HG03520 (cell line): ENCODE results near the gene C19orf53.

Experiments used
- ATAC-seq: cut with Tn5 transposase; IDR thresholded peaks from one replicate; pipeline ENCODE4 v1.9.1; 2021; ENCODE audit warnings: mild to moderate bottlenecking, moderate library complexity; ENCODE audit not compliant: unreplicated experiment

Gene C19orf53

DNA sequence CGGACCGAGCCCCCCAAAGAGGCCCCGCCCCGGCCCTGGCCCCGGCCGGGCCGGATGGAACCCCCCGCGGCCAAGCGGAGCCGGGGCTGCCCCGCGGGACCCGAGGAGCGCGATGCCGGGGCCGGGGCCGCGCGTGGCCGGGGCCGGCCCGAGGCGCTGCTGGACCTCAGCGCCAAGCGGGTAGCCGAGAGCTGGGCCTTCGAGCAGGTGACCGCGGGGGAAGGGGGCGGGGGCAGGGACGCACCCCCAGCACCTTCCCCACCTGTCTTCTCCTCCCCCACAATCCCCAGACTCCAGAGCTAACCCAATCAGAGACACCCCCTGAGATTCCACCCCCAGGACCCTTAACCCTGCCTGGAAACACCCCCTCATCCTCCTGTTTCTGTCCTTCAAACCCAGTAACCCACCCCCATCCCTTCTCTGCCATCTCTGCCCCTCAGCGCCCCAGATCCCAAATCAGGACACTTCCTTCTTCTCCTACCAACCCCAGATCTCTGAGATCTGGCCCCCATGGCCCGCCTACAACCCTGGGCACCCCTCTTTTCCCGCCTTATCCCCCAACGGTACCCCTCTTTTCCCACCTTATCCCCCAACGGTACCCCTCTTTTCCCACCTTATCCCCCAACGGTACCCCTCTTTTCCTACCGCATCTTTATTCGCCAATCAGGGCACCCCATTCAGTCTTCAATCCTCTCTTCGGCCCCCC lies 21.5 kb downstream of the C19orf53 start:
- ATAC-seq = no peak

- ATAC-seq = no peak
Observed at GRCh38 chr19:13796301-13797057, 22.2 kb downstream of the C19orf53 start.

DNA sequence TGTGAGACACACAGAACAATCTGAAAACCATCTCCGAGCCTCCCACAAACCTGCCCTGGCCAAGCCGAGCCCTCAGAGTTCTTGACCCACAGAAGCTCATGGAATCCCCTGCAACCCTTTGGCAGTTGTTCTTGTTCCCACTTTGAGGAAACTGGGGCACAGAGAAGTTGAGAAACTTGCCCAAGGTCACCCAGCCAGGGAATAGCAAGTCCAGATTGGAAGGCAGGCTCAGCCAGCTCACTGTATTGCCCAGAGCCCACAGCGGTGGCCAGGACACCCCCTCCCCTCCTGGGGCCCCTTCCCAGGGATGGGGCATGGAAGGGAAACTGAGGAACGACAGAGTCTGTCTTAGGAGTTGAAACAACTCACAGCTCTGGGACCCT lies 22.8 kb downstream of the C19orf53 start:
- ATAC-seq = no peak

DNA sequence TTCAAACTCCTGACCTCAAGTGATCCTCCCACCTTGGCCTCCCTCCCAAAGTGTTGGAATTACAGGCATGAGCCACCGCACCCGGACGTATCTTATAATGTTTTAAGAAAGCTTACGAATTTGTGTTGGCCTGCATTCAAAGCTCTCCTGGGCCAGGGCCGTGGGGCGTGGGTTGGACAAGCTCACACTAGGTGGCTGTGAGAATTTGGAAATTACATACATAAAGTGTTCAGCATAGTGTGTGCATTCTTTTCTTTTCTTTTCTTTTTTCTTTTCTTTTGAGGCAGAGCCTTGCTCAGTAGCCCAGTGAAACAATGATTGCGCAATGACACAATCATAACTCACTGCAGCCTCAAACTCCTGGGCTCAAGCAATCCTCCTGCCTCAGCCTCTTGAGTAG lies 23.6 kb downstream of the C19orf53 start:
- no peak for ATAC-seq

- ATAC-seq = no peak
Observed at GRCh38 chr19:13799669-13800068, 25.4 kb downstream of the C19orf53 start.

GRCh38 chr19:13803038-13803437 lies 28.8 kb downstream of the C19orf53 start:
- no peak for ATAC-seq

- no peak for ATAC-seq
Observed at GRCh38 chr19:13804830-13805683, 30.8 kb downstream of the C19orf53 start.

GRCh38 chr19:13806728-13807127 lies 32.5 kb downstream of the C19orf53 start:
- ATAC-seq = no peak

GRCh38 chr19:13807421-13808021 lies 33.3 kb downstream of the C19orf53 start:
- no peak for ATAC-seq

DNA sequence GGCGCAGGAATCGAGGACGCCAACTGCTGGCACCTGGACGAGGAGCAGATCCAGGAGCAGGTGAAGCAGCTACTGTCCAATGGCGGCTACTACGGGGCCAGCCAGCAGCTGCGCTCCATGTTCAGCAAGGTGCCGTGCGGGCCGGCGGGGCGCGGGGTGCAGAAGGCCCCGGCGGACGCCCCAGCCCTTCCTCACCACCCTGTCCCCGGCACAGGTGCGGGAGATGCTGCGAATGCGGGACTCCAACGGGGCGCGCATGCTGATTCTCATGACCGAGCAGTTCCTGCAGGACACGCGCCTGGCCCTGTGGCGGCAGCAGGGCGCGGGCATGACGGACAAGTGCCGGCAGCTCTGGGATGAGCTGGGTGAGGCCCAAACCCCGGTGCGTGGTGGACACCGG lies 34.6 kb downstream of the C19orf53 start:
- no peak for ATAC-seq

DNA sequence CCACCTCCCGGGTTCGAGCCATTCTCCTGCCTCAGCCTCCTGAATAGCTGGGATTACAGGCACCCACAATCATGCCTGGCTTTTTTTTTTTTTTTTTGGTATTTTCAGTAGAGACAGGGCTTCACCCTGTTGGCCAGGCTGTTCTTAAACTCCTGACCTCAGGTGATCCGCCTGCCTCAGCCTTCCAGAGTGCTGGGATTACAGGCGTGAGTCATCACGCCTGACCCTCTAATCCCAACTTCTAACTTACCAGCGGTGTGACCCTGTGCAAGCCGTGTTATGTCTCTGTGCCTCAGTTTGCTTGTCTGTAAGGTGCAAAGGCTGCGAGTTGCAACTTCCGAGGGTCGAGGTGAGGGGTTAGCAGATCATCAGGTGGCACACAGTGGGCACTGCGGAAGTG lies 38.3 kb downstream of the C19orf53 start:
- no peak for ATAC-seq

DNA sequence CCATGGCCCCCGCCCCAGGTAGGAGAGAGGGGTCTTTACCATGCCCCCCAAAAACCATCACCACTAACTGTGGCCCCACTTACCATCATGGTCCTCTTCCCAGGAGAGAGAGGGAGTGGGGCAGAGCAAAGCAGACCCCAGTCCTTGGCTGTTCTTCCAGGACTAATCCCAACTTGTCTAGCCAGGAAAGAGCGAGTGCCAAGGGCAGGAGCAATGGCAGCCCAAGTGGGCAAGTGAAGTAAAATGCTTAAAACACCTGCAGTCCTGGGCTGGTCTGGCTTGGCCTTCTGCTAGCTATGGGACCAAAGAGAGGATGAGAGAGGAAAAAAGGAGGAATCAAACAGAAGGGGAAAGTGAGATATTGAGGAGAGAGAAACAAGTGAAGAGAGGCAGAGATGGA lies 38.9 kb downstream of the C19orf53 start:
- ATAC-seq = no peak

- no peak for ATAC-seq
Observed at GRCh38 chr19:13814550-13814949, 40.3 kb downstream of the C19orf53 start.

DNA sequence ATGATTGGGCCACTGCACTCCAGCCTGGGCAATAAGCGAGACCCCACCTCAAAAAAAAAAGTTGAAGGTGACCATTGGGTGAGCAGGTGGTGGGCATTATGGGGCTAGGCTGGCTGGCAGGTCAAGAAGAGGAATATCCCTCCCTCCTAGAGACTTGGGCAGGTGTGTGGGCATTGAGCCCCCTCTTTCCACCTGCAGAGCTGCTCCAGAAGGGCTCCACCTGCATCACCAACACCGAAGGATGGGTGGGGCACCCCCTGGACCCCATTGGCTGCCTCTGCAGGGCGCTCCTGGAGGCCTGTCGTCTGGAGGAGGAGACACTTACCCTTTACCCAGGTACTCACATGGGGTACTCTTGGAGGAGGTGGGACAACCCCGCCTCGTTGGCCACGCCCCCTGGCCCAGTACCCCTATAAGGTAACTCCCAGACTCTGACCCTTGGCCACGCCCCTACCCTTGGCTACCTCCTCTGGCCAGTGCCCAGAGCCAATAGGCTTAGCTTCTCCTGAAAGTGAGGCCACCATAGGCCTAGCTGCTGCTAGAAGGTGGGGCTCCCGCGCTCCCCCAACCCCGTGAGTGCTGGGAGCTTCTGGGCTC lies 42.9 kb downstream of the C19orf53 start:
- ATAC-seq = no peak

- no peak for ATAC-seq
Observed at GRCh38 chr19:13817615-13818371, 43.5 kb downstream of the C19orf53 start.

- ATAC-seq = no peak
Observed at GRCh38 chr19:13819238-13819637, 45.0 kb downstream of the C19orf53 start.

DNA sequence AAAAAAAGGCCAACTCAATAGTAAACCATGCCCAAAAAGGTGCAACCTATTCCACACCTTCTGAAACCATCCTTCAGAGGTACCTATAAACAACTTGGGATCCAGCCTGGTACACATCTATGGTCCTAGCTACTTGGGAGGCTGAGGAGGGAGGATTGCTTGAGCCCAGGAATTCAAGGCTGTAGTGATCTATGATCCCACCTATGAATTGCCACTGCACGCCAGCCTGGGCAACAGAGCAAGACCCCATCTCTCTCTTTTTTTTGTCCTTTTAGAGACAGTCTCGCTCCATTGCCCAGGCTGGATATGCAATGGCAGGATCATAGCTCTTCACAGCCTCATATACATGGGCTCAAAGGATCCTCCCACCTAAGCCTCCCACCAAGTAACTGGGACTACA lies 47.0 kb downstream of the C19orf53 start:
- no peak for ATAC-seq

DNA sequence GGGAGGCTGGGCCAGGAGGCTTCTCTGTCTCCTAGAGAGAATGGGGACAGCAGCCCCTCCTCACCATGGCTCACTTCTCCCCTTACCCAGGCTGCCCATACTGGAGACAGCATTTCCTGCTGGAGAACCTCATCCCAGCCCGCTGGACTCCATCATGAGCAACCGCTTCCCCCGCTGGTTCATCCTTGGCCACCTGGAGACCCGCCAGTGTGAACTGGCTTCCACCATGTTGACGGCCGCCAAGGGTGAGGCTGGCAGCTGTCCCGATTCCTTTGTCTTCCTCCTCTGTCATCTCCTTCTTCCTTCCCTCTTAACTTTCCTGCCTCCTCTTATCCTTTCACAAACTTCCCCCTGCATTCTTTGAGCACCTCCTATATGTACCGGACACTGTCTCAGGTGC lies 49.0 kb downstream of the C19orf53 start:
- ATAC-seq = no peak

DNA sequence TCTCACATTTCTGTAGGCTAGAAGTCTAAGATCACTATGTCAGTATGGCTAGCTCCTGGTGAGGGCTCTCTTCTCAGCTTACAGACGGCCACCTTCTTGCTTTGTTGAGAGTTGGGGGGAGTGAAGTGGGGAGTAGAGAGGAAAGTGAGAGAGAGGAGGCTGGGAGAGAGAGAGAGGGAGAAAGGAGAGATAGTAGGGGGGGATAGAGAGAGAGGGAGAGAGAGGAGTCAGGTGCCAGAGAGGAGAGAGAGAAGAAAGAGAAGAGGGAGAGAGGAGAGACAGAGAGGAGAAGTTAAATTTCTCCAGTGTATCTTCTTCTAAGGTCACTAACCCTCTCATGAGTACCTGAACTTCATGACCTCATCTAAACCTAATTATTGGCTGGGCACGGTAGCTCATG lies 49.6 kb downstream of the C19orf53 start:
- ATAC-seq = no peak

DNA sequence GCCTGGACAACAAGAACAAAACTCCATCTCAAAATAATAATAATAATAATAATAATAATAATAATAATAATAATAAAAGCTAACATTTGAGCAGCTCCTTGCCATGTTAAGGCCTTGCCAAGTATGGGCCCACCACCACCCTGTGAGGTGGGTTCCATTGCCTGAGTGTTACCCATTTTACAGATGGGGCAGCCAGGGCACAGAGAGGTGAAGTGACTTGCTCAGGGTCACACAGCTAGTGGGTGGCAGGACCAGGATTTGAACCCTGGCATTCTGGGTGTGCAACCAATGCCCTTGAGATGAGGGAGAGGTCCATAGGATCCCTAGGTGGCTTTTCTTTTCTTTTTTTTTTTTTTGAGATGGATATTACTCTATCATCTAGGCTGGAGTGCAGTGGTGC lies 50.4 kb downstream of the C19orf53 start:
- ATAC-seq = no peak
